Astrocyte (in vitro differentiated cells and primary cell): ENCODE measurements around the gene BACH2. TPM values are rescaled to one million over a fixed set of nuclear protein-coding genes. Genes with fewer than 3 reads are reported as not detected.

Experiments
- DNase-seq: peaks from one replicate; pipeline ENCODE4 v3.0.0-alpha.2; 2010; ENCODE audit warnings: low read depth
- FAIRE-seq: peaks from 2 replicates; lab custom pipeline; 2011; peaks lifted over from hg19 to GRCh38; lab: Jason Lieb, UNC
- H2AFZ ChIP-seq: 2 replicates; pipeline ENCODE4 v1.6.0; 2012; ENCODE audit warnings: low read depth, low read length, inconsistent platforms
- H3K27ac ChIP-seq: 2 replicates; pipeline ENCODE4 v1.5.1; 2011; ENCODE audit warnings: low read depth, low read length, inconsistent platforms
- H3K27me3 ChIP-seq: 2 replicates; pipeline ENCODE4 v1.6.0; 2011; ENCODE audit warnings: low read length, inconsistent platforms; ENCODE audit not compliant: insufficient read depth
- H3K36me3 ChIP-seq: 2 replicates; pipeline ENCODE4 v1.5.1; 2011; ENCODE audit warnings: low read length, inconsistent platforms; ENCODE audit not compliant: insufficient read depth
- H3K4me1 ChIP-seq: 2 replicates; pipeline ENCODE4 v1.5.1; 2011; ENCODE audit warnings: low read length, inconsistent platforms; ENCODE audit not compliant: insufficient read depth
- H3K4me2 ChIP-seq: 2 replicates; pipeline ENCODE4 v1.6.0; 2012; ENCODE audit warnings: low read length, inconsistent platforms
- H3K4me3 ChIP-seq: 2 replicates; pipeline ENCODE4 v1.5.1; 2011; ENCODE audit warnings: low read depth, mild to moderate bottlenecking, low read length, inconsistent platforms; ENCODE audit not compliant: insufficient read depth
- H3K79me2 ChIP-seq: 2 replicates; pipeline ENCODE4 v1.6.0; 2012; ENCODE audit warnings: mild to moderate bottlenecking, low read length, inconsistent platforms; ENCODE audit not compliant: insufficient read depth
- H3K9ac ChIP-seq: 2 replicates; pipeline ENCODE4 v1.6.0; 2012; ENCODE audit warnings: mild to moderate bottlenecking, low read length, inconsistent platforms
- H3K9me3 ChIP-seq: 2 replicates; pipeline ENCODE4 v1.5.1; 2012; ENCODE audit warnings: low read depth, mild to moderate bottlenecking, low read length, inconsistent platforms; ENCODE audit not compliant: insufficient read depth
- H4K20me1 ChIP-seq: 2 replicates; pipeline ENCODE4 v1.6.0; 2012; ENCODE audit warnings: low read length, inconsistent platforms; ENCODE audit not compliant: insufficient read depth
- H3K27ac Mint-ChIP-seq: one replicate; pipeline ENCODE4 v1.8.0; 2021; ENCODE audit warnings: mild to moderate bottlenecking, mixed read lengths; ENCODE audit not compliant: unreplicated experiment
- H3K27me3 Mint-ChIP-seq: one replicate; pipeline ENCODE4 v1.8.0; 2021; ENCODE audit warnings: low read depth, mixed read lengths; ENCODE audit not compliant: unreplicated experiment
- H3K36me3 Mint-ChIP-seq: one replicate; pipeline ENCODE4 v1.8.0; 2021; ENCODE audit warnings: low read depth, mixed read lengths; ENCODE audit not compliant: unreplicated experiment
- H3K4me1 Mint-ChIP-seq: one replicate; pipeline ENCODE4 v1.8.0; 2021; ENCODE audit warnings: low read depth, mixed read lengths; ENCODE audit not compliant: unreplicated experiment
- H3K4me3 Mint-ChIP-seq: one replicate; pipeline ENCODE4 v1.8.0; 2021; ENCODE audit warnings: mild to moderate bottlenecking, moderate library complexity, mixed read lengths; ENCODE audit not compliant: unreplicated experiment
- H3K9me3 Mint-ChIP-seq: one replicate; pipeline ENCODE4 v1.8.0; 2021; ENCODE audit warnings: mild to moderate bottlenecking, mixed read lengths; ENCODE audit not compliant: unreplicated experiment
- CTCF ChIP-seq: IDR thresholded peaks from 2 replicates; pipeline ENCODE4 v1.5.1; 2011; ENCODE audit warnings: low read depth, mild to moderate bottlenecking, inconsistent platforms, low read length, moderate library complexity; ENCODE audit not compliant: insufficient read depth
- EZH2 ChIP-seq: IDR thresholded peaks from 2 replicates; pipeline ENCODE4 v1.6.1; 2012; ENCODE audit warnings: mild to moderate bottlenecking, low read length, inconsistent platforms; ENCODE audit not compliant: insufficient read depth
- total RNA-seq: library from RNA; stranded (reverse); gene quantifications from 2 replicates; pipeline ENCODE4 v1.2.1, GENCODE V29; 2021

BACH2 gene
- total RNA-seq, 1 donor from 2014 or later = 17.5 TPM

GRCh38 chr6:90038961-90039653 lies 257.5 kb downstream of the BACH2 start:
- no peak overlapping the region for H3K27ac ChIP-seq
- H3K9ac ChIP-seq = no peak overlapping the region
- no peak overlapping the region for H2AFZ ChIP-seq
- H3K9me3 ChIP-seq = no peaks in the 10 kb centered on the region
- no peak overlapping the region for H3K4me3 Mint-ChIP-seq
- H3K9me3 Mint-ChIP-seq = peaks cover 4% of the 10 kb centered on the region
- H3K36me3 Mint-ChIP-seq = peaks cover 2% of the 10 kb centered on the region
- TF ChIP-seq CTCF (no peak), EZH2 (no peak)
- no peaks in the 10 kb centered on the region for H3K27me3 Mint-ChIP-seq
- DNase-seq (no peak), FAIRE-seq (no peak)
- no peaks in the 10 kb centered on the region for H3K36me3 ChIP-seq
- H4K20me1 ChIP-seq = no peaks in the 10 kb centered on the region
- H3K4me2 ChIP-seq = no peak overlapping the region
- H3K4me1 ChIP-seq = peaks cover 3% of the 10 kb centered on the region
- no peak overlapping the region for H3K27ac Mint-ChIP-seq
- peaks cover 12% of the 10 kb centered on the region for H3K4me1 Mint-ChIP-seq
- H3K79me2 ChIP-seq = no peaks in the 10 kb centered on the region
- H3K4me3 ChIP-seq = no peak overlapping the region
- no peaks in the 10 kb centered on the region for H3K27me3 ChIP-seq

- DNase-seq = no peak
- H3K4me3 ChIP-seq = no peak overlapping the region
- H3K79me2 ChIP-seq = no peaks in the 10 kb centered on the region
- H3K36me3 ChIP-seq = no peaks in the 10 kb centered on the region
- H3K9ac ChIP-seq = no peak overlapping the region
- H3K36me3 Mint-ChIP-seq = peaks cover 2% of the 10 kb centered on the region
- peaks cover 6% of the 10 kb centered on the region for H3K9me3 Mint-ChIP-seq
- H3K9me3 ChIP-seq = no peaks in the 10 kb centered on the region
- no peak for FAIRE-seq
- H3K27ac ChIP-seq = no peak overlapping the region
- no peak overlapping the region for H3K4me2 ChIP-seq
- H3K4me1 ChIP-seq = peaks cover 3% of the 10 kb centered on the region
- peaks cover 12% of the 10 kb centered on the region for H3K4me1 Mint-ChIP-seq
- no peaks in the 10 kb centered on the region for H4K20me1 ChIP-seq
- H3K4me3 Mint-ChIP-seq = no peak overlapping the region
- no peak overlapping the region for H3K27ac Mint-ChIP-seq
- H3K27me3 ChIP-seq = no peaks in the 10 kb centered on the region
- H2AFZ ChIP-seq = no peak overlapping the region
- H3K27me3 Mint-ChIP-seq = no peaks in the 10 kb centered on the region
- TF ChIP-seq EZH2 (no peak), CTCF (no peak)
These were observed 259.7 kb downstream of the BACH2 start for GRCh38 chr6:90036963-90037362.

- H3K27ac ChIP-seq = no peak overlapping the region
These were observed 261.5 kb downstream of the BACH2 start for GRCh38 chr6:90035047-90035723.

More at GRCh38 chr6:90035047-90035723, 261.5 kb downstream of the BACH2 start:
- TF ChIP-seq CTCF (no peak), EZH2 (no peak)
- no peaks in the 10 kb centered on the region for H3K27me3 Mint-ChIP-seq
- peaks cover 12% of the 10 kb centered on the region for H3K4me1 Mint-ChIP-seq
- H3K4me3 Mint-ChIP-seq = no peak overlapping the region
- H3K4me1 ChIP-seq = peaks cover 3% of the 10 kb centered on the region
- no peak overlapping the region for H3K4me2 ChIP-seq
- no peak overlapping the region for H3K9ac ChIP-seq
- no peak overlapping the region for H3K4me3 ChIP-seq
- peaks cover 2% of the 10 kb centered on the region for H3K36me3 Mint-ChIP-seq
- no peaks in the 10 kb centered on the region for H3K36me3 ChIP-seq
- H4K20me1 ChIP-seq = no peaks in the 10 kb centered on the region
- no peaks in the 10 kb centered on the region for H3K79me2 ChIP-seq
- peak overlapping the region; percentile 1 for H3K27ac Mint-ChIP-seq
- no peaks in the 10 kb centered on the region for H3K27me3 ChIP-seq
- peaks cover 8% of the 10 kb centered on the region for H3K9me3 Mint-ChIP-seq
- H2AFZ ChIP-seq = no peak overlapping the region
- peak; percentile 70 for FAIRE-seq
- DNase-seq = no peak
- no peaks in the 10 kb centered on the region for H3K9me3 ChIP-seq
